SU-DHL-6 (cell line): ENCODE measurements around the gene CACNB2.

Experiments used
- CTCF ChIP-seq: fragments of 200-600 bp; sonication (generic); IDR thresholded peaks from one replicate; pipeline ENCODE4 v1.5.1; 2017; ENCODE audit warnings: antibody characterized with exemption, mild to moderate bottlenecking, low read length, moderate library complexity; ENCODE audit not compliant: insufficient read depth, poor library complexity, severe bottlenecking
- EZH2phosphoT487 ChIP-seq: fragments of 200-600 bp; sonication (generic), shearing (Covaris generic); conservative IDR thresholded peaks from 2 replicates; pipeline ENCODE4 v1.6.1; 2018; ENCODE audit warnings: mild to moderate bottlenecking, antibody characterized with exemption, low read length, moderate library complexity, mixed read lengths

DNA sequence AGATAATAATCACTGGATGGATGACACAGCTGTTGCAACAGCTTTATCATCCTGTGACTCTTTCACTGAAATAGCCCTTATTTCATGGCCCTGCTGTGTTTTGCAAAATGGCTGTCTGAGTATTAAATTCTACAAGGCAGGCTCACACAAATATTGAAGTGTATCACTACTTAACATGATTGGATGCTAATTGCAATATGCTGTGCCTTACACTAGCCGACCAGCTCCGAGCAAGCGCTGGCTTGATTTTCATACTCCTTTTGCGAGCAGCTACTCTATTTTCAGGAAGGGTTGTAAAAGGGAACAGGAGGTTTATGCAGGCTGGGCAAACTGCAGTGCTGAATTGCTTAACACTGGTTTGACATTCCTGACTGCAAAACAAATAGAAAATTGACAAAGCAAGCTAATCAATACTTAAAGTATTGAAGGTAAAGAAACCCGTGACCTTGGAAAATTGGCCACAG lies 121.6 kb downstream of the CACNB2 start:
- TF ChIP-seq CTCF (no peak), EZH2phosphoT487 (no peak)
